ENCODE data around the gene CTIF.

GRCh38 chr18:48894799-48895346 is 356.0 kb downstream of the CTIF start:
- TF ChIP-seq CTCF (IDR thresholded peaks at IDR 0.05 in 8 of 11, conservative IDR thresholded peaks at IDR 0.05 in 3 of 11) (no peak), POLR2A (IDR thresholded peaks at IDR 0.05) (no peak)
